K562 (cell line): ENCODE measurements around the gene PIK3CD. TPM values are rescaled to one million over a fixed set of nuclear protein-coding genes. Genes with fewer than 3 reads are reported as not detected.
A peak's percentile ranks its signal among the peaks of the same experiment; 100 is the strongest.

Experiments
- ATF4 ChIP-seq: fragments of 450-650 bp; formaldehyde crosslinking; IDR thresholded peaks from 2 replicates; pipeline ENCODE4 v1.4.0; 2022; ENCODE audit warnings: mild to moderate bottlenecking, moderate library complexity
- CBFA2T3 ChIP-seq: fragments of 450-650 bp; IDR thresholded peaks from 2 replicates; pipeline ENCODE4 v1.6.1; 2017
- CHAMP1 ChIP-seq: fragments of 450-650 bp; IDR thresholded peaks from 2 replicates; pipeline ENCODE4 v1.6.1; 2016; ENCODE audit warnings: mild to moderate bottlenecking
- CXXC5 ChIP-seq: fragments of 250-450 bp; sonication (Bioruptor Pico); IDR thresholded peaks from 2 replicates; pipeline ENCODE4 v1.8.0; 2022; ENCODE audit warnings: inconsistent platforms, mild to moderate bottlenecking, moderate library complexity
- DACH1 ChIP-seq: fragments of 450-650 bp; IDR thresholded peaks from 2 replicates; pipeline ENCODE4 v1.6.1; 2018; ENCODE audit not compliant: partially characterized antibody
- DIDO1 ChIP-seq: fragments of 450-650 bp; IDR thresholded peaks from 2 replicates; pipeline ENCODE4 v1.6.1; 2016; ENCODE audit warnings: low read depth, missing biosample characterization, missing genetic modification characterization
- GATA2 ChIP-seq: sonication (generic); formaldehyde crosslinking; IDR thresholded peaks from 2 replicates; pipeline ENCODE4 v1.4.0; 2020; ENCODE audit warnings: mild to moderate bottlenecking, missing genetic modification reagents
- GTF2F1 ChIP-seq: IDR thresholded peaks from 2 replicates; pipeline ENCODE4 v1.6.1; 2011; ENCODE audit warnings: low read depth, low read length, improper control_type of control experiment
- HOXB6 ChIP-seq: fragments of 250-450 bp; sonication (Bioruptor Pico); IDR thresholded peaks from 2 replicates; pipeline ENCODE4 v1.5.1; 2022; ENCODE audit warnings: mild to moderate bottlenecking, borderline replicate concordance
- ID3 ChIP-seq, 2 experiments: fragments of 250-450 bp in 1 of 2; fragments of 450-650 bp in 1 of 2; sonication (Bioruptor Pico) in 1 of 2; IDR thresholded peaks; 2 replicates each; pipeline versions ENCODE4 v1.6.1 to v1.8.0; 2016 to 2021; ENCODE audit warnings: mild to moderate bottlenecking in 2 of 2, moderate library complexity in 2 of 2, missing compliant biosample characterization in 1 of 2, missing genetic modification characterization in 1 of 2
- MAFG ChIP-seq: fragments of 450-650 bp; conservative IDR thresholded peaks from 2 replicates; pipeline ENCODE4 v1.6.1; 2016; ENCODE audit warnings: missing genetic modification characterization, missing compliant biosample characterization
- MEF2A ChIP-seq: IDR thresholded peaks from 2 replicates; pipeline ENCODE4 v1.6.1; 2011; ENCODE audit warnings: low read depth, mild to moderate bottlenecking, low read length, moderate library complexity; ENCODE audit not compliant: control insufficient read depth
- NFYB ChIP-seq: IDR thresholded peaks from 2 replicates; pipeline ENCODE4 v1.6.1; 2011; ENCODE audit warnings: mild to moderate bottlenecking, moderate library complexity; ENCODE audit not compliant: insufficient read length; ENCODE audit errors: extremely low read depth
- RAD21 ChIP-seq, 2 experiments: fragments of 250-450 bp in 1 of 2; fragments of 450-650 bp in 1 of 2; sonication (Bioruptor Pico) in 1 of 2; formaldehyde crosslinking in 1 of 2; IDR thresholded peaks in 1 of 2; conservative IDR thresholded peaks in 1 of 2; 2 replicates each; pipeline versions ENCODE4 v1.4.0 to v1.8.0; 2020 to 2022; ENCODE audit warnings: mild to moderate bottlenecking in 2 of 2, moderate library complexity in 1 of 2
- RBM15 ChIP-seq: fragments of 200-400 bp; formaldehyde crosslinking; IDR thresholded peaks from 2 replicates; pipeline ENCODE4 v1.6.1; 2018; ENCODE audit warnings: mild to moderate bottlenecking, low read length, moderate library complexity; ENCODE audit not compliant: insufficient read depth
- SNRNP70 ChIP-seq: fragments of 200-400 bp; formaldehyde crosslinking; optimal IDR thresholded peaks from 2 replicates; pipeline ENCODE3; 2017; ENCODE audit warnings: low read depth, low read length
- TBL1XR1 ChIP-seq, 2 experiments: IDR thresholded peaks; 2 replicates each; pipeline ENCODE4 v1.6.1; 2012; ENCODE audit warnings: improper control_type of control experiment in 2 of 2, low read length in 2 of 2, mild to moderate bottlenecking in 1 of 2
- TCF15 ChIP-seq: fragments of 250-450 bp; sonication (Bioruptor Pico); IDR thresholded peaks from 2 replicates; pipeline ENCODE4 v1.8.0; 2022; ENCODE audit warnings: moderate library complexity, mild to moderate bottlenecking, inconsistent platforms
- TEAD4 ChIP-seq, 2 experiments: sonication (generic) in 1 of 2; formaldehyde crosslinking in 1 of 2; IDR thresholded peaks; 2 replicates each; pipeline versions ENCODE4 v1.6.1 to v1.8.0; 2012 to 2022; ENCODE audit warnings: borderline replicate concordance in 1 of 2, inconsistent platforms in 1 of 2, low read length in 1 of 2, mild to moderate bottlenecking in 1 of 2, missing genetic modification reagents in 1 of 2
- ZKSCAN3 ChIP-seq: fragments of 250-450 bp; sonication (Bioruptor Pico); IDR thresholded peaks from 2 replicates; pipeline ENCODE4 v1.4.0; 2020
- ZNF830 ChIP-seq: fragments of 250-450 bp; sonication (Bioruptor Pico); IDR thresholded peaks from 2 replicates; pipeline ENCODE4 v1.5.0; 2021; ENCODE audit warnings: mild to moderate bottlenecking
- polyA plus RNA-seq, 8 experiments: library from polyadenylated mRNA; depleted of rRNA in 4 of 8; stranded (reverse) in 5 of 8; unstranded in 3 of 8; fragments of >200 nt; fragmentation: Nextera tagmentation in 2 of 8; fragmentation: Illumina TruSeq in 1 of 8; extraction: Ambion mirVana in 2 of 8; extraction: Trizol in 1 of 8; gene quantifications; 2 replicates each; pipeline versions ENCODE4 v1.2.1 to v1.2.3, GENCODE V29; 2011 to 2014; ENCODE audit warnings: inconsistent platforms in 1 of 8, missing spikeins in 1 of 8
- total RNA-seq, 7 experiments: library from RNA; depleted of rRNA in 6 of 7; stranded (reverse); fragments of >200 nt in 6 of 7; fragmentation: Illumina TruSeq in 2 of 7; extraction: Trizol in 2 of 7; gene quantifications; 2 replicates each; pipeline versions ENCODE4 v1.2.1 to v1.2.3, GENCODE V29; 2011 to 2021; ENCODE audit warnings: low replicate concordance in 1 of 7

PIK3CD gene
- total and polyA plus RNA-seq, 9 of the 15 experiments (the other 6 are each of a cell fraction or from before 2014, with no cell fraction given): 1.8 to 20.8 (median 7.2) TPM

- TF ChIP-seq CHAMP1: no peak
- TF ChIP-seq HOXB6 (CRISPR knock-in tag): no peak
- no peak for TF ChIP-seq SNRNP70
- no peak for TF ChIP-seq TCF15 (CRISPR knock-in tag)
- TF ChIP-seq GTF2F1: no peak
- TF ChIP-seq RBM15: no peak
- TF ChIP-seq TEAD4 (IDR thresholded peaks at IDR 0.05; ENCODE audit: low read length): 0 out of 2 replicates have a peak, but pooled peaks have one; percentile 18
- no peak for TF ChIP-seq TEAD4 (CRISPR knock-in tag; IDR thresholded peaks at IDR 0.05; ENCODE audit: borderline replicate concordance)
- TF ChIP-seq DACH1: no peak
- peak; percentile 57 to 75 for TF ChIP-seq RAD21 (CRISPR knock-in tag; conservative IDR thresholded peaks at IDR 0.05 in 1 of 2, IDR thresholded peaks at IDR 0.05 in 1 of 2)
- no peak for TF ChIP-seq ID3 (CRISPR knock-in tag; IDR thresholded peaks at IDR 0.05)
- TF ChIP-seq ID3 (tag; IDR thresholded peaks at IDR 0.05): no peak
- no peak for TF ChIP-seq ZKSCAN3 (CRISPR knock-in tag)
- no peak for TF ChIP-seq ATF4 (CRISPR knock-in tag)
- no peak for TF ChIP-seq DIDO1 (tag)
- TF ChIP-seq CBFA2T3: peak; percentile 27; the same call in 1 of the 2 replicates
- TF ChIP-seq MAFG (tag): no peak
- TF ChIP-seq CXXC5 (CRISPR knock-in tag): no peak; the same call in 1 of the 2 replicates
- no peak for TF ChIP-seq NFYB
- TF ChIP-seq GATA2 (CRISPR knock-in tag): no peak
- TF ChIP-seq MEF2A: peak; percentile 59; the same call in 1 of the 2 replicates
- TF ChIP-seq TBL1XR1 (IDR thresholded peaks at IDR 0.05; ENCODE audit: low read length in 2 of 2): no peak
- 0 out of 2 replicates have a peak, but pooled peaks have one; percentile 29 for TF ChIP-seq ZNF830
Observed at GRCh38 chr1:9615316-9616063, 36.0 kb upstream of the PIK3CD start (continued).
